ENCODE data around the gene LDHAL6B.

The LDHAL6B gene

GRCh38 chr15:59210186-59210585 lies 3.5 kb downstream of the LDHAL6B start:
- Histone ChIP-seq H3K27ac (no peak overlapping the region), H3K36me3 (no peaks in the 10 kb centered on the region)

DNA sequence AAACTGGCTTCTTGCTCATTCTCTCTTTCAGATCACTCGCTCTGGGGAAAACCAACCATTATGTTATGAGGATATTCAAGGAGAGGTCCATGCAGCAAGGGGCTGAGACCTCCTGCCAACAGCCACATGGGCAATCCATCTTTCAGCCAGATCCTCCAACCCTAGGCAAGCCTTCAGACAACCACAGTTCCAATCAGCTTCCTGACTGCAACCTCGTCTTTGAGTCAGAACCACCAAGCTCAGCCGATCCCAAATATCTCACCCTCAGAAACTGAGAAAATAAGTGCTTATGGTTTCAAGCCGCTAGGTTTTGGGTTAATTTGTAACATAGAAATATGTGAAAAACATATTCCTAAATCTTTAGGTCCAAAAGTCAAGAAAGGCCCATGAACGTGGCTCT lies 10.3 kb downstream of the LDHAL6B start:
- H3K9me3 ChIP-seq (ENCODE audit: severe bottlenecking), result no peaks in the 10 kb centered on the region
- no peaks in the 10 kb centered on the region for H3K36me3 ChIP-seq
- DNase-seq, result no peak
- H3K27me3 ChIP-seq (ENCODE audit: insufficient read depth, low read depth, severe bottlenecking), result no peaks in the 10 kb centered on the region
- H3K4me3 ChIP-seq (ENCODE audit: low read depth, low read length), result no peak overlapping the region
- TF ChIP-seq, protein P1, sequence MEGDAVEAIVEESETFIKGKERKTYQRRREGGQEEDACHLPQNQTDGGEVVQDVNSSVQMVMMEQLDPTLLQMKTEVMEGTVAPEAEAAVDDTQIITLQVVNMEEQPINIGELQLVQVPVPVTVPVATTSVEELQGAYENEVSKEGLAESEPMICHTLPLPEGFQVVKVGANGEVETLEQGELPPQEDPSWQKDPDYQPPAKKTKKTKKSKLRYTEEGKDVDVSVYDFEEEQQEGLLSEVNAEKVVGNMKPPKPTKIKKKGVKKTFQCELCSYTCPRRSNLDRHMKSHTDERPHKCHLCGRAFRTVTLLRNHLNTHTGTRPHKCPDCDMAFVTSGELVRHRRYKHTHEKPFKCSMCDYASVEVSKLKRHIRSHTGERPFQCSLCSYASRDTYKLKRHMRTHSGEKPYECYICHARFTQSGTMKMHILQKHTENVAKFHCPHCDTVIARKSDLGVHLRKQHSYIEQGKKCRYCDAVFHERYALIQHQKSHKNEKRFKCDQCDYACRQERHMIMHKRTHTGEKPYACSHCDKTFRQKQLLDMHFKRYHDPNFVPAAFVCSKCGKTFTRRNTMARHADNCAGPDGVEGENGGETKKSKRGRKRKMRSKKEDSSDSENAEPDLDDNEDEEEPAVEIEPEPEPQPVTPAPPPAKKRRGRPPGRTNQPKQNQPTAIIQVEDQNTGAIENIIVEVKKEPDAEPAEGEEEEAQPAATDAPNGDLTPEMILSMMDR (IDR thresholded peaks at IDR 0.05; ENCODE audit: low read depth, low read length), result no peak
- no peak overlapping the region for H3K27ac ChIP-seq

More at GRCh38 chr15:59210186-59210585, 3.5 kb downstream of the LDHAL6B start:
- TF ChIP-seq, protein P1 (IDR thresholded peaks at IDR 0.05; ENCODE audit: low read depth, low read length), result no peak
- no peak overlapping the region for H3K4me3 ChIP-seq (ENCODE audit: low read depth, low read length)
- H3K27me3 ChIP-seq (ENCODE audit: insufficient read depth, low read depth, severe bottlenecking), result no peaks in the 10 kb centered on the region
- H3K9me3 ChIP-seq (ENCODE audit: severe bottlenecking), result no peaks in the 10 kb centered on the region
- no peak for DNase-seq

GRCh38 chr15:59217876-59218498 lies 11.3 kb downstream of the LDHAL6B start:
- no peaks in the 10 kb centered on the region for H3K27me3 ChIP-seq (ENCODE audit: insufficient read depth, low read depth, severe bottlenecking)
- H3K9me3 ChIP-seq (ENCODE audit: severe bottlenecking), result no peaks in the 10 kb centered on the region
- no peak overlapping the region for H3K27ac ChIP-seq
- TF ChIP-seq, protein P1 (IDR thresholded peaks at IDR 0.05; ENCODE audit: low read depth, low read length), result no peak
- no peak overlapping the region for H3K4me3 ChIP-seq (ENCODE audit: low read depth, low read length)
- no peak for DNase-seq
- H3K36me3 ChIP-seq, result no peaks in the 10 kb centered on the region

GRCh38 chr15:59218710-59219109 lies 12.1 kb downstream of the LDHAL6B start:
- Histone ChIP-seq H3K4me3 (ENCODE audit: low read depth, low read length) (no peak overlapping the region), H3K9me3 (ENCODE audit: severe bottlenecking) (no peaks in the 10 kb centered on the region), H3K27ac (no peak overlapping the region), H3K36me3 (no peaks in the 10 kb centered on the region), H3K27me3 (ENCODE audit: insufficient read depth, low read depth, severe bottlenecking) (no peaks in the 10 kb centered on the region)
- no peak for DNase-seq
- TF ChIP-seq, protein P1 (IDR thresholded peaks at IDR 0.05; ENCODE audit: low read depth, low read length), result no peak

- no peaks in the 10 kb centered on the region for H3K9me3 ChIP-seq (ENCODE audit: severe bottlenecking)
- no peak overlapping the region for H3K27ac ChIP-seq
- no peaks in the 10 kb centered on the region for H3K36me3 ChIP-seq
- DNase-seq, result no peak
- no peaks in the 10 kb centered on the region for H3K27me3 ChIP-seq (ENCODE audit: insufficient read depth, low read depth, severe bottlenecking)
- TF ChIP-seq, protein P1 (IDR thresholded peaks at IDR 0.05; ENCODE audit: low read depth, low read length), result no peak
- no peak overlapping the region for H3K4me3 ChIP-seq (ENCODE audit: low read depth, low read length)
These were observed 15.2 kb downstream of the LDHAL6B start for GRCh38 chr15:59221511-59222505.

All from WERI-Rb-1 (cell line).